D721Med (cell line): ENCODE results near the gene WNK4.

ENCODE experiments used
- DNase-seq: peaks from one replicate; pipeline ENCODE4 v3.0.0; 2011; ENCODE audit warnings: low spot score; ENCODE audit not compliant: insufficient read length
- FAIRE-seq: peaks from 2 replicates; lab custom pipeline; 2011; peaks lifted over from hg19 to GRCh38; lab: Jason Lieb, UNC
- CTCF ChIP-seq: IDR thresholded peaks from 2 replicates; pipeline ENCODE4 v1.5.1; 2012; ENCODE audit warnings: mild to moderate bottlenecking, control low read depth; ENCODE audit not compliant: insufficient read depth; ENCODE audit errors: missing control alignments

The WNK4 gene

DNA sequence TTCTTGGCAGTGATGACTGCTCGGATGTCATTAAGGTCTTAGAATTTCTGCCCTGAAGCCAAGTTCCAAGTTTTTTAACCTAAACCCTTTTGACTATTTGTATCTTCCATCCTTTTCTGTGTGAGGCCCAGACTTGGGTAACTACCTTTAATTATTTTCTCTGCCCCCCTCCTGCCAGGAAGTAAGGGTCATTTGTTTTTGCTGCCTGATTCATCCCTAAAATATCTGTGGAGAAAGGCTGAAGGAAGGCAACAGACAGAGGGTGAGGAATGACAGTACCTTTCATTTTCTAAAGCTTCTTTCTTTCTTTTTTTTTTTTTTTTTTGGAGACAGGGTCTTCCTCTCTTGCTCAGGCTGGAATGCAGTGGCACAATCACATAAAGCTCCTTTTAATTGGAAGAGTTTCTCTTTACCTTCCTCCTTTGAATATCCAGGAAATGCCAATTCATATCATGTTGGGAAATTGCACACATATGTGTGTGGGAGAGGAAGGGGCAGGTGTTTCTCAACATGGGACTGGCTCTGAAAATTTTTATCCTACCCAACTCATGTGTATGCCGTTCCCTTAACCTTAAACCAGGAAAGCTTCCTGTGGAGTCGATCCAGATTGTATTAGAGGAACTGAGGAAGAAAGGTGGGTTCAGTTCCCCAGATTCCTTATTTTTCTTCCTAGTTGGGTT, 6.2 kb upstream of the WNK4 start:
- no peak for DNase-seq
- no peak for TF ChIP-seq CTCF
- FAIRE-seq, result no peak

DNA sequence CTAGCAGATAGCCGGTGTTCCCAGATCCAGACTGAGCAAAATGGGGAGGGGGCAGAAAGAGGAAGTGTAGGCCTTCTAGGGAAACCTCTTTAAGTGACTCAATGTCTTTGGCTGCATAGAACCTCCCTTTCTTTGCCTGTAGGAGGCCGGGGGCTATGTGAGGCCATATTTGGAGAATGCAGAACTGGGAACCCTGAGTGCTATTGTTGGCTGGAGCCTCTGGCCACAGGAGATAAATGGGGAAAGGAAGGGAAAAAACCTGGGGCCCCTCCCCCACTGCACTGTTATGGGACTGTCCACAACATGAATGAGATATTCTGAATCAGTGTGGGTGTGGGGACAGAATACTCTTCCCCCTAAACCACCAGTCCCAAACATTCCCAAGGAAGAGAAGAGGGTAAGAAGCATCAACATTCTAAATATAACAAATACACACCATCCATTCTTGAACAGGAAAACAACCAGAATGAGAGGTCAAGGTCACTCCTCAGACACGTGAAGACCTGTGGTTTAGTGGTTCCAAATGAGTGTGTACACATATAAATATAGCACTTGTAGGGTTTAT, 4.8 kb upstream of the WNK4 start:
- DNase-seq, result no peak
- FAIRE-seq, result no peak
- no peak for TF ChIP-seq CTCF

DNA sequence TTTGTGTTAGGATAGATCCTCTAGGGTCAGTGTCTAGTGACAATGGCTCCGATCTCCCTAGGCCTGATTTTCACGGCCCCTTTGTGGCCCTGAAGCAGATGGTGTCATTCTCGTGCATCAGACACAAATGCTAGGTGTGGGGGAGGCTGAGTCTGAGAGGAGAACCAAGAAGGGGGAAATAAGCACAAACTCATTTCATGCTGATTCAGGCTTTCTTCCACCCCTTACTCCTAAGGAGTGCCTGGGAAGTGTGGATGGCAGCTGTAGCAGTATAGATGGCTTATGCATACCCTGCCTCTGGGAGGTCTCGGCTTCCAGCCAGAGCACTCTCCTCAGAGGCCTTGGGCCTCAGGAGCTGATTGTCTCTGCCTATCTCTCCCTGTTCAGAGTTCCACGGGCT, 1.8 kb upstream of the WNK4 start:
- TF ChIP-seq CTCF, result no peak
- DNase-seq (no peak), FAIRE-seq (no peak)

DNA sequence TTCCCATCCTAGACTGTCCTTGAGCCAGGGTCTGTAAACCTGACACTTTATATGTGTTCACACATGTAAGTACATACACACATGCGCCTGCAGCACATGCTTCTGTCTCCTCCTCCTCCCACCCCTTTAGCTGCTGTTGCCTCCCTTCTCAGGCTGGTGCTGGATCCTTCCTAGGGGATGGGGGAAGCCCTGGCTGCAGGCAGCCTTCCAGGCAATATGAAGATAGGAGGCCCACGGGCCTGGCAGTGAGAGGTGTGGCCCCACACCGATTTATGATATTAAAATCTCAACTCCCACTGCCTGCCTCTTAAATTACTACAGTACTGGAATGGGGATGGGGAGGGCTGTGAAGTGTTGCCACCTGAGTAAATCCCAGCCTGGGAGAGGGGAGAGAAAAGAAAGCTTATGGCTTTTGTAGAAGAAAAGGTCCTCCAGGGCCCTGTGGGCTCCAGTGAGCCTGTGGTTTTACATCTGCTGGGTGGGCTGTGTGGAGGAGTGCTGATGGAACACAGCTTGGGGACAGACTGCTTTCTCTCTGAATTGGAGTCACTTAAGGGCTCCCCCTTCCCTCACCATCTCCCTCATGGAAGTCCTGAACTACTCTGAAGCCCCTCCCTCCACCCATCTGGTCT, 990 bp upstream of the WNK4 start:
- no peak for FAIRE-seq
- no peak for TF ChIP-seq CTCF
- no peak for DNase-seq

- DNase-seq (no peak), FAIRE-seq (no peak)
- TF ChIP-seq CTCF, result no peak
Observed at GRCh38 chr17:42780851-42781638, 635 bp downstream of the WNK4 start.

DNA sequence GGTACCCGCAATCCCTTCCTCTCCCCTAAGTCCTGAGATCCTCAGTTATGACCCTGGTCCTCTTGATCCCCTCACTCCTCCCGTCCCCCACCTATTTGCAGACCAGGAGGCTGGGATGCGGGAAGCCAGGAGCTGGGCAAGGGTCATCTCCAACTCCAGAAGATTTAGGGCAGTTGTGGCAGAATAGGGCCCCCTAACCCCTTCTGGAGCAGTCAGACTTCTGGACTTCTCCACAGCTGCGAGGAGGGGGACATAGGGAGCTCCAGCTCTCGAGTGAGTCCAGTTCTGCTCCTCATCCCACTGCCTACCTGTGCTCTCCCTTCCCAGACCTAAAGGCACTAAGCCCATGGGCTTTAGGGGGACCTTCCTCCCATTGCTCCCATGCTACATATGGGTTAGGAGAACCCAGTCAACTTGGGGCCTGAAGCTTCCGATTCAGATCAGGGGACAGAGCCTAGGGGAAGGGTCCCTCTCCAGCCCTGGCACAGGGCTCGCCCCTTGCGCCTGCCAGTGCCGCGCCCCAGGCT, 1.3 kb downstream of the WNK4 start:
- no peak for TF ChIP-seq CTCF
- no peak for FAIRE-seq
- DNase-seq, result no peak
